ENCODE results near the gene TMTC2.

TMTC2 gene

DNA sequence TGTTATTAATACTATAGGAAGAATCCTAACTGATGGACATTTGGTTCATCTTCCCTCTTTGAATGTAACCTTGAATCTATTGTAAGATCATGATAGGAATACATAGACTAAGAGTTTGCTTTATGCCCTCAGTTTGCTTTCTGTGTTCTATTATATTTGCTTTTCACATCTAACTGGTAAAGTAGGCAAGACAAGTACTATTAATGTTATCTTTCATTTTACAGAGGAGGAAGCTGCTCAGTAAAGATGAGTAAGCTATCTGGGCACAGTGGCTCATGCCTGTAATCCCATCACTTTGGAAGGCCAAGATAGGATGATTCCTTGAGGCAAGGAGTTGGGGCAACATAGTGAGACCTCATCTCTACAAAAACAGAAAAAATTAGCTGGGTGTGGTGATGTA, 103.0 kb downstream of the TMTC2 start:
- ChIA-PET CTCF (no interaction called here), POLR2A (no interaction called here)
- H3K36me3 ChIP-seq (ENCODE audit: control insufficient read depth in 2 of 2, insufficient read depth in 1 of 2, low read length in 2 of 2): no peaks in the 10 kb centered on the region
- H3K27ac ChIP-seq (ENCODE audit: extremely low read depth, low read depth, low read length): no peak overlapping the region
- H3K4me3 ChIP-seq (ENCODE audit: low read depth, low read length): no peak overlapping the region
- TF ChIP-seq ZNF621 (tag by site-specific recombination; IDR thresholded peaks at IDR 0.05) (no peak), ZNF792 (tag by site-specific recombination; IDR thresholded peaks at IDR 0.05) (no peak), ZNF354C (tag by site-specific recombination; IDR thresholded peaks at IDR 0.05; ENCODE audit: borderline replicate concordance, low read depth) (no peak), ZNF416 (tag by site-specific recombination; IDR thresholded peaks at IDR 0.05) (no peak), ZNF366 (tag by site-specific recombination; conservative IDR thresholded peaks at IDR 0.05) (no peak), ZNF830 (tag by site-specific recombination; IDR thresholded peaks at IDR 0.05; ENCODE audit: low read depth) (no peak), ZNF132 (tag by site-specific recombination; IDR thresholded peaks at IDR 0.05; ENCODE audit: borderline replicate concordance) (no peak), ZBTB20 (tag by site-specific recombination; IDR thresholded peaks at IDR 0.05) (no peak), ZNF610 (tag by site-specific recombination; IDR thresholded peaks at IDR 0.05; ENCODE audit: borderline replicate concordance) (no peak), ZNF701 (tag by site-specific recombination; IDR thresholded peaks at IDR 0.05) (no peak), ZNF146 (tag by site-specific recombination; IDR thresholded peaks at IDR 0.05) (no peak)
- no peaks in the 10 kb centered on the region for H3K9me3 ChIP-seq (ENCODE audit: control insufficient read depth, insufficient read depth, low read depth, low read length)
- H3K4me1 ChIP-seq (ENCODE audit: control insufficient read depth, insufficient read depth, low read length): 0 out of 2 replicates have a peak, but pooled peaks cover 3% of the 10 kb centered on the region

DNA sequence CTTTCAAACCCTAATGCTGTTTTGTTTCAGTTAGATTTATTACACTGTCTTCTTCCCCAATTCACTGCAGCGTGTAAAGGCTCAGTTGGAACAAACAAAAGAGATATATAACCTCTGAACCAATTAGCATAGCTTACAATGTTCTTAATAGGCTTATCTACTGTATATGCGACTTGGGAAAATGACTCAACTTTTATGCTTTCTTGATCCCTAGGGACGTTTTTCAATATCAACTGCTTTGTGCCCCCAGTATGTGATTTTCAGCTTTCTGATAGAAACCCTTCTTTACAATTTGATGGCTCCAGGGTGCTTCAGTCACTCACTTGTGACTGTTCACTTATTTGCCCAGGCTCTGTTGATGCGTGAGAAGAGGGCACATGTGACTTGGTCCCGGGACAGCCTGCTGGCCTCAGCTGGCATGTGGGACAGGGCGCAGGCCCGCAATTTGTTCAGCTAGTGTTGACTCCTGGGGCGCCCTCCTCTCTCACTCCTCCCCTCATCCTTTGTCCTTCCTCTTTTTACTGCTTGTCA, 107.1 kb downstream of the TMTC2 start:
- H3K27ac ChIP-seq (ENCODE audit: extremely low read depth, low read depth, low read length): no peak overlapping the region
- no peaks in the 10 kb centered on the region for H3K36me3 ChIP-seq (ENCODE audit: control insufficient read depth in 2 of 2, insufficient read depth in 1 of 2, low read length in 2 of 2)
- ChIA-PET CTCF (no interaction called here), POLR2A (no interaction called here)
- TF ChIP-seq FEZF1 (tag by site-specific recombination; IDR thresholded peaks at IDR 0.05): 0 out of 2 replicates have a peak, but pooled peaks have one; percentile 7
- TF ChIP-seq KLF1 (tag by site-specific recombination; IDR thresholded peaks at IDR 0.05): no peak
- 0 out of 2 replicates have a peak, but pooled peaks cover 3% of the 10 kb centered on the region for H3K4me1 ChIP-seq (ENCODE audit: control insufficient read depth, insufficient read depth, low read length)
- no peak overlapping the region for H3K4me3 ChIP-seq (ENCODE audit: low read depth, low read length)
- H3K9me3 ChIP-seq (ENCODE audit: control insufficient read depth, insufficient read depth, low read depth, low read length): no peaks in the 10 kb centered on the region

DNA sequence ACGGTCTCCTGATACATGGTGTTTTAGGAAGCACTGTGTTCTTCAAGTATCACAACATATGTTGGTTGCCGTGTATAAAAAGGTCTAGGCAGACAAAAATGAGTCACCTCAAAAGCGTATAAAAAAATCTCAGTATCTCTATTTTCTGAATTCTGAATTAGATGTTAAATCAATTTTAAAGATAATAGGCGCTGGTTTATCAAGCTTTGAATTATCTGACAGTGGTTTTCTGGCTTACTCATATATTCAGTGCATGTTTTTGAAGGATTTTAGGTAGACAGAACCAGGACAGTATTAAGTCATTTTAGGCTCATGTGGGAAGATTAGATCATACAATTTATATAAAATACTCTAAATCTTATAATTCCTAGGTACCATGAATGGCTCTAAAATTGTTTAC, 110.8 kb downstream of the TMTC2 start:
- ChIA-PET CTCF (no interaction called here), POLR2A (no interaction called here)
- TF ChIP-seq, protein P1, sequence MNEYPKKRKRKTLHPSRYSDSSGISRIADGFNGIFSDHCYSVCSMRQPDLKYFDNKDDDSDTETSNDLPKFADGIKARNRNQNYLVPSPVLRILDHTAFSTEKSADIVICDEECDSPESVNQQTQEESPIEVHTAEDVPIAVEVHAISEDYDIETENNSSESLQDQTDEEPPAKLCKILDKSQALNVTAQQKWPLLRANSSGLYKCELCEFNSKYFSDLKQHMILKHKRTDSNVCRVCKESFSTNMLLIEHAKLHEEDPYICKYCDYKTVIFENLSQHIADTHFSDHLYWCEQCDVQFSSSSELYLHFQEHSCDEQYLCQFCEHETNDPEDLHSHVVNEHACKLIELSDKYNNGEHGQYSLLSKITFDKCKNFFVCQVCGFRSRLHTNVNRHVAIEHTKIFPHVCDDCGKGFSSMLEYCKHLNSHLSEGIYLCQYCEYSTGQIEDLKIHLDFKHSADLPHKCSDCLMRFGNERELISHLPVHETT (tag by site-specific recombination; IDR thresholded peaks at IDR 0.05): no peak
- TF ChIP-seq, protein P2, sequence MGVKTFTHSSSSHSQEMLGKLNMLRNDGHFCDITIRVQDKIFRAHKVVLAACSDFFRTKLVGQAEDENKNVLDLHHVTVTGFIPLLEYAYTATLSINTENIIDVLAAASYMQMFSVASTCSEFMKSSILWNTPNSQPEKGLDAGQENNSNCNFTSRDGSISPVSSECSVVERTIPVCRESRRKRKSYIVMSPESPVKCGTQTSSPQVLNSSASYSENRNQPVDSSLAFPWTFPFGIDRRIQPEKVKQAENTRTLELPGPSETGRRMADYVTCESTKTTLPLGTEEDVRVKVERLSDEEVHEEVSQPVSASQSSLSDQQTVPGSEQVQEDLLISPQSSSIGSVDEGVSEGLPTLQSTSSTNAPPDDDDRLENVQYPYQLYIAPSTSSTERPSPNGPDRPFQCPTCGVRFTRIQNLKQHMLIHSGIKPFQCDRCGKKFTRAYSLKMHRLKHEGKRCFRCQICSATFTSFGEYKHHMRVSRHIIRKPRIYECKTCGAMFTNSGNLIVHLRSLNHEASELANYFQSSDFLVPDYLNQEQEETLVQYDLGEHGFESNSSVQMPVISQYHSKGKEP (tag by site-specific recombination; IDR thresholded peaks at IDR 0.05): no peak
- TF ChIP-seq, protein P3, sequence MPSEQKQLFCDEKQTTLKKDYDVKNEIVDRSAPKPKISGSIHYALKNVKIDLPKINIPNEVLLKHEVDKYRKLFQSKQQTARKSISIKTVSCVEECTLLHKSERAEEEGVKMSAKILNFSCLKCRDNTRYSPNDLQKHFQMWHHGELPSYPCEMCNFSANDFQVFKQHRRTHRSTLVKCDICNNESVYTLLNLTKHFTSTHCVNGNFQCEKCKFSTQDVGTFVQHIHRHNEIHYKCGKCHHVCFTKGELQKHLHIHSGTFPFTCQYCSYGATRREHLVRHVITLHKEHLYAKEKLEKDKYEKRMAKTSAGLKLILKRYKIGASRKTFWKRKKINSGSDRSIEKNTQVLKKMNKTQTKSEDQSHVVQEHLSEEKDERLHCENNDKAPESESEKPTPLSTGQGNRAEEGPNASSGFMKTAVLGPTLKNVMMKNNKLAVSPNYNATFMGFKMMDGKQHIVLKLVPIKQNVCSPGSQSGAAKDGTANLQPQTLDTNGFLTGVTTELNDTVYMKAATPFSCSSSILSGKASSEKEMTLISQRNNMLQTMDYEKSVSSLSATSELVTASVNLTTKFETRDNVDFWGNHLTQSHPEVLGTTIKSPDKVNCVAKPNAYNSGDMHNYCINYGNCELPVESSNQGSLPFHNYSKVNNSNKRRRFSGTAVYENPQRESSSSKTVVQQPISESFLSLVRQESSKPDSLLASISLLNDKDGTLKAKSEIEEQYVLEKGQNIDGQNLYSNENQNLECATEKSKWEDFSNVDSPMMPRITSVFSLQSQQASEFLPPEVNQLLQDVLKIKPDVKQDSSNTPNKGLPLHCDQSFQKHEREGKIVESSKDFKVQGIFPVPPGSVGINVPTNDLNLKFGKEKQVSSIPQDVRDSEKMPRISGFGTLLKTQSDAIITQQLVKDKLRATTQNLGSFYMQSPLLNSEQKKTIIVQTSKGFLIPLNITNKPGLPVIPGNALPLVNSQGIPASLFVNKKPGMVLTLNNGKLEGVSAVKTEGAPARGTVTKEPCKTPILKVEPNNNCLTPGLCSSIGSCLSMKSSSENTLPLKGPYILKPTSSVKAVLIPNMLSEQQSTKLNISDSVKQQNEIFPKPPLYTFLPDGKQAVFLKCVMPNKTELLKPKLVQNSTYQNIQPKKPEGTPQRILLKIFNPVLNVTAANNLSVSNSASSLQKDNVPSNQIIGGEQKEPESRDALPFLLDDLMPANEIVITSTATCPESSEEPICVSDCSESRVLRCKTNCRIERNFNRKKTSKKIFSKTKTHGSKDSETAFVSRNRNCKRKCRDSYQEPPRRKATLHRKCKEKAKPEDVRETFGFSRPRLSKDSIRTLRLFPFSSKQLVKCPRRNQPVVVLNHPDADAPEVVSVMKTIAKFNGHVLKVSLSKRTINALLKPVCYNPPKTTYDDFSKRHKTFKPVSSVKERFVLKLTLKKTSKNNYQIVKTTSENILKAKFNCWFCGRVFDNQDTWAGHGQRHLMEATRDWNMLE (tag by site-specific recombination; conservative IDR thresholded peaks at IDR 0.05; ENCODE audit: low read depth): no peak
- TF ChIP-seq ZNF426 (tag by site-specific recombination; IDR thresholded peaks at IDR 0.05): no peak
- TF ChIP-seq ZBTB21 (tag by site-specific recombination; IDR thresholded peaks at IDR 0.05): no peak
- Histone ChIP-seq H3K9me3 (ENCODE audit: control insufficient read depth, insufficient read depth, low read depth, low read length) (no peaks in the 10 kb centered on the region), H3K4me3 (ENCODE audit: low read depth, low read length) (no peak overlapping the region), H3K27ac (ENCODE audit: extremely low read depth, low read depth, low read length) (no peak overlapping the region), H3K36me3 (ENCODE audit: control insufficient read depth in 2 of 2, insufficient read depth in 1 of 2, low read length in 2 of 2) (no peaks in the 10 kb centered on the region), H3K4me1 (ENCODE audit: control insufficient read depth, insufficient read depth, low read length) (0 out of 2 replicates have a peak, but pooled peaks cover 3% of the 10 kb centered on the region)
